Effector CD4-positive, alpha-beta T cell (primary cell): ENCODE measurements around the gene SRPRB.

Experiments used
- DNase-seq: peaks from one replicate; pipeline ENCODE4 v3.0.0-alpha.2; 2020

Gene SRPRB

GRCh38 chr3:133849346-133849745 is 43.7 kb downstream of the SRPRB start:
- DNase-seq = no peak

GRCh38 chr3:133850034-133850433 is 44.4 kb downstream of the SRPRB start:
- no peak for DNase-seq

GRCh38 chr3:133851266-133851906 is 45.8 kb downstream of the SRPRB start:
- no peak for DNase-seq

GRCh38 chr3:133851931-133852330 is 46.3 kb downstream of the SRPRB start:
- DNase-seq = no peak

GRCh38 chr3:133853063-133853924 is 47.7 kb downstream of the SRPRB start:
- DNase-seq = no peak

- DNase-seq = no peak
Measured at GRCh38 chr3:133853925-133854227, 48.3 kb downstream of the SRPRB start.

GRCh38 chr3:133854264-133855001 is 48.8 kb downstream of the SRPRB start:
- no peak for DNase-seq

GRCh38 chr3:133855002-133855370 is 49.4 kb downstream of the SRPRB start:
- no peak for DNase-seq

GRCh38 chr3:133855772-133856171 is 50.2 kb downstream of the SRPRB start:
- no peak for DNase-seq

GRCh38 chr3:133856316-133856715 is 50.7 kb downstream of the SRPRB start:
- no peak for DNase-seq

- no peak for DNase-seq
Measured at GRCh38 chr3:133857767-133858166, 52.2 kb downstream of the SRPRB start.

GRCh38 chr3:133859381-133860234 is 54.0 kb downstream of the SRPRB start:
- no peak for DNase-seq

- DNase-seq = no peak
Measured at GRCh38 chr3:133860519-133860918, 54.9 kb downstream of the SRPRB start.

GRCh38 chr3:133862161-133862560 is 56.5 kb downstream of the SRPRB start:
- DNase-seq = no peak

GRCh38 chr3:133863911-133864310 is 58.3 kb downstream of the SRPRB start:
- DNase-seq = no peak

- DNase-seq = no peak
Measured at GRCh38 chr3:133864616-133865015, 59.0 kb downstream of the SRPRB start.

- DNase-seq = no peak
Measured at GRCh38 chr3:133865136-133865855, 59.7 kb downstream of the SRPRB start.

- no peak for DNase-seq
Measured at GRCh38 chr3:133866141-133866540, 60.5 kb downstream of the SRPRB start.

- no peak for DNase-seq
Measured at GRCh38 chr3:133868186-133868585, 62.6 kb downstream of the SRPRB start.

GRCh38 chr3:133868758-133869475 is 63.3 kb downstream of the SRPRB start:
- DNase-seq = no peak

- no peak for DNase-seq
Measured at GRCh38 chr3:133869586-133869985, 64.0 kb downstream of the SRPRB start.

- no peak for DNase-seq
Measured at GRCh38 chr3:133870822-133871221, 65.2 kb downstream of the SRPRB start.
